Measurements from ENCODE around the gene LYRM2. TPM values are rescaled to one million over a fixed set of nuclear protein-coding genes. Genes with fewer than 3 reads are reported as not detected.

The LYRM2 gene
- total and polyA plus RNA-seq, 9 of the 15 experiments (the other 6 are each of a cell fraction or from before 2014, with no cell fraction given), result 13.9 to 115 (median 42.9) TPM

GRCh38 chr6:89602166-89602565 is 36.4 kb downstream of the LYRM2 start:
- FAIRE-seq (no peak), ATAC-seq (no peak), DNase-seq (ENCODE audit: extremely low read depth in 1 of 4, low spot score in 3 of 4) (no peak)
- peaks cover 18 to 46% of the 10 kb centered on the region in 2 experiments for H3K27me3 ChIP-seq (ENCODE audit: control insufficient read depth in 2 of 2, insufficient read depth in 2 of 2, low read length in 2 of 2)
- H3K4me1 ChIP-seq (replicated peaks in 1 of 2; ENCODE audit: control insufficient read depth in 2 of 2, insufficient read depth in 2 of 2, low read length in 2 of 2), result no peaks in the 10 kb centered on the region
- intact Hi-C loops (cut with micrococcal nuclease) (no loop called here), in situ Hi-C loops (cut with MboI) (loop anchor here (25.0 kb wide), 1 partner anchor 615 kb away; no protein-coding TSS in a partner anchor)
- H3K9ac ChIP-seq (ENCODE audit: insufficient read depth in 1 of 2, low read depth in 2 of 2, low read length in 2 of 2), result no peak overlapping the region
- H3K79me2 ChIP-seq (ENCODE audit: control insufficient read depth, insufficient read depth, low read length), result no peaks in the 10 kb centered on the region
- no peak overlapping the region for H3K27ac ChIP-seq (ENCODE audit: extremely low read depth, low read depth, low read length)
- 20% methylated on average over 6 of the region's 6 CpGs for WGBS (ENCODE audit: insufficient coverage, low coverage, missing lambda C conversion rate)
- no peaks in the 10 kb centered on the region for H3K9me1 ChIP-seq (ENCODE audit: control insufficient read depth, insufficient read depth, low read length)
- BruUV-seq (replicated peaks), result no TSS peak
- H2AFZ ChIP-seq (ENCODE audit: low read depth, low read length), result no peak overlapping the region
- no peak for TF ChIP-seq GTF2B (IDR thresholded peaks at IDR 0.05; ENCODE audit: extremely low read depth, insufficient read length)
- TF ChIP-seq RBFOX2 (IDR thresholded peaks at IDR 0.05; ENCODE audit: low read depth, low read length), result no peak
- no peak for TF ChIP-seq CTCF (IDR thresholded peaks at IDR 0.05 in 2 of 3, conservative IDR thresholded peaks at IDR 0.05 in 1 of 3; ENCODE audit: insufficient read depth in 2 of 3, low read depth in 1 of 3, low read length in 3 of 3)
- H3K4me3 ChIP-seq, result no peak overlapping the region
- no peak overlapping the region for H3K4me2 ChIP-seq (ENCODE audit: insufficient read depth, low read length)
- CTCF ChIA-PET (ENCODE audit: low intra/inter-chr PET ratio), result no interaction called here
- no peaks in the 10 kb centered on the region for H3K9me3 ChIP-seq (replicated peaks; ENCODE audit: control insufficient read depth, insufficient read depth, low read depth, low read length)
- POLR2A ChIA-PET, result no interaction called here
- no peaks in the 10 kb centered on the region for H3K36me3 ChIP-seq (ENCODE audit: control insufficient read depth, insufficient read depth, low read length)
- H4K20me1 ChIP-seq (replicated peaks; ENCODE audit: control insufficient read depth, insufficient read depth, low read length), result no peaks in the 10 kb centered on the region

All from K562 (cell line).